Gastrocnemius medialis (tissue), 4 donors: ENCODE results near the gene ACYP1.

Source experiments
- POLR2A ChIP-seq, 2 donors: fragments of 450-650 bp; IDR thresholded peaks; one replicate each; pipeline ENCODE4 v1.6.1; 2017; ENCODE audit warnings: antibody characterized with exemption in 2 of 2, mild to moderate bottlenecking in 2 of 2, moderate library complexity in 2 of 2
- TF ChIP-seq, protein P1 (sequence below), 5 experiments: fragments of 450-650 bp in 3 of 5; fragments of 200-600 bp in 2 of 5; sonication (generic) in 2 of 5; IDR thresholded peaks in 4 of 5; conservative IDR thresholded peaks in 1 of 5; 1 replicate in 4 of 5; 2 replicates in 1 of 5; pipeline ENCODE4 v1.5.1; 2016 to 2019; ENCODE audit warnings: antibody characterized with exemption in 5 of 5, mild to moderate bottlenecking in 3 of 5, moderate library complexity in 3 of 5

DNA sequence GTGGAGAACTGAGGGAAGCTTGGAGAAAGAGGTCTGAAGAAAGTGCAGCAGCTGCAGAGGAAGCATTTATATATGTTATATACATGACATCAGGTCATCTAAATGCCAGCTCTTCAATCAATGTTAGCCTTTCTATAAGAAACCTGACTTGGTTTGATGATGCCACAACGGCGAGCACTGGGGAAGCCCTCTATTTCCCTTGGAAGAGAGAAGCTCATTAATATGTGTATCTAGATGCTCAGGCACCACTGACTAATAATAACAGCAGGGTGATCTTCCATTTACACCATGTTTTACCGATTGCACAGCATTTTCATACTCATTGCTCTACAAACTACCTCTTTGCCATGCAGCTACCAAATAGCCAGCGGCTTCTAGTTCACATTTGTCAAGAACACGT is 811 bp downstream of the ACYP1 start:
- TF ChIP-seq, protein P1, sequence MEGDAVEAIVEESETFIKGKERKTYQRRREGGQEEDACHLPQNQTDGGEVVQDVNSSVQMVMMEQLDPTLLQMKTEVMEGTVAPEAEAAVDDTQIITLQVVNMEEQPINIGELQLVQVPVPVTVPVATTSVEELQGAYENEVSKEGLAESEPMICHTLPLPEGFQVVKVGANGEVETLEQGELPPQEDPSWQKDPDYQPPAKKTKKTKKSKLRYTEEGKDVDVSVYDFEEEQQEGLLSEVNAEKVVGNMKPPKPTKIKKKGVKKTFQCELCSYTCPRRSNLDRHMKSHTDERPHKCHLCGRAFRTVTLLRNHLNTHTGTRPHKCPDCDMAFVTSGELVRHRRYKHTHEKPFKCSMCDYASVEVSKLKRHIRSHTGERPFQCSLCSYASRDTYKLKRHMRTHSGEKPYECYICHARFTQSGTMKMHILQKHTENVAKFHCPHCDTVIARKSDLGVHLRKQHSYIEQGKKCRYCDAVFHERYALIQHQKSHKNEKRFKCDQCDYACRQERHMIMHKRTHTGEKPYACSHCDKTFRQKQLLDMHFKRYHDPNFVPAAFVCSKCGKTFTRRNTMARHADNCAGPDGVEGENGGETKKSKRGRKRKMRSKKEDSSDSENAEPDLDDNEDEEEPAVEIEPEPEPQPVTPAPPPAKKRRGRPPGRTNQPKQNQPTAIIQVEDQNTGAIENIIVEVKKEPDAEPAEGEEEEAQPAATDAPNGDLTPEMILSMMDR (IDR thresholded peaks at IDR 0.05 in 4 of 5, conservative IDR thresholded peaks at IDR 0.05 in 1 of 5): no peak
- TF ChIP-seq POLR2A (IDR thresholded peaks at IDR 0.05): no peak
